Upper lobe of left lung (tissue), 4 donors: ENCODE data around the gene CALN1.

Experiments
- POLR2A ChIP-seq, 4 donors: fragments of 450-650 bp; IDR thresholded peaks; one replicate each; pipeline ENCODE4 v1.5.1; 2016 to 2017; ENCODE audit warnings: antibody characterized with exemption in 4 of 4, mild to moderate bottlenecking in 2 of 4
- TF ChIP-seq, protein P1 (sequence below), 6 experiments: fragments of 450-650 bp in 4 of 6; fragments of 200-600 bp in 2 of 6; sonication (generic) in 2 of 6; IDR thresholded peaks; one replicate each; pipeline ENCODE4 v1.5.1; 2016 to 2019; ENCODE audit warnings: antibody characterized with exemption in 6 of 6

DNA sequence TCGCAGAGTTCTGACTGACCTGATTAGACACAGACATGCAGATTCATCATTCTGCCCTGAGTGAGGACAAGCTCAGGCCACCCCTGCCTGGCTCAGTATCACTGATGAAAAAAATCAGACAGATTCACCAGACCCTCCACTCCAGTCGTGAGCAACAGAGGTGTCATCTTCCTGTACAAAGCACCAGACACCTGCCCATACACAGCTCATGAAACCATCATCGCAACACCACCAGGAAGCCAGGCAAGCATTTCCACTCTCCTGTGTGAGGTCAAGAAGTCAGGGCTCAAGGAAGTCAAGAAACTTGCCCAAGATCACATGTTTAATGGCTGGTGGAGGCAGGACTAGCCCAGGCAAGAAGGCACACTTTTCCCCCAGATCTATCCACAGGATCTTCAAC lies 163.0 kb downstream of the CALN1 start:
- TF ChIP-seq, protein P1, sequence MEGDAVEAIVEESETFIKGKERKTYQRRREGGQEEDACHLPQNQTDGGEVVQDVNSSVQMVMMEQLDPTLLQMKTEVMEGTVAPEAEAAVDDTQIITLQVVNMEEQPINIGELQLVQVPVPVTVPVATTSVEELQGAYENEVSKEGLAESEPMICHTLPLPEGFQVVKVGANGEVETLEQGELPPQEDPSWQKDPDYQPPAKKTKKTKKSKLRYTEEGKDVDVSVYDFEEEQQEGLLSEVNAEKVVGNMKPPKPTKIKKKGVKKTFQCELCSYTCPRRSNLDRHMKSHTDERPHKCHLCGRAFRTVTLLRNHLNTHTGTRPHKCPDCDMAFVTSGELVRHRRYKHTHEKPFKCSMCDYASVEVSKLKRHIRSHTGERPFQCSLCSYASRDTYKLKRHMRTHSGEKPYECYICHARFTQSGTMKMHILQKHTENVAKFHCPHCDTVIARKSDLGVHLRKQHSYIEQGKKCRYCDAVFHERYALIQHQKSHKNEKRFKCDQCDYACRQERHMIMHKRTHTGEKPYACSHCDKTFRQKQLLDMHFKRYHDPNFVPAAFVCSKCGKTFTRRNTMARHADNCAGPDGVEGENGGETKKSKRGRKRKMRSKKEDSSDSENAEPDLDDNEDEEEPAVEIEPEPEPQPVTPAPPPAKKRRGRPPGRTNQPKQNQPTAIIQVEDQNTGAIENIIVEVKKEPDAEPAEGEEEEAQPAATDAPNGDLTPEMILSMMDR (IDR thresholded peaks at IDR 0.05) = no peak
- no peak for TF ChIP-seq POLR2A (IDR thresholded peaks at IDR 0.05)
